Suppressor macrophage treated with lipopolysaccharide for 4 hours (primary cell): ENCODE results near the gene CCT3.
A peak's percentile ranks its signal among the peaks of the same experiment; 100 is the strongest.

Source experiments
- DNase-seq: peaks from one replicate; pipeline ENCODE4 v3.0.0-alpha.2; 2020

CCT3 gene

DNA sequence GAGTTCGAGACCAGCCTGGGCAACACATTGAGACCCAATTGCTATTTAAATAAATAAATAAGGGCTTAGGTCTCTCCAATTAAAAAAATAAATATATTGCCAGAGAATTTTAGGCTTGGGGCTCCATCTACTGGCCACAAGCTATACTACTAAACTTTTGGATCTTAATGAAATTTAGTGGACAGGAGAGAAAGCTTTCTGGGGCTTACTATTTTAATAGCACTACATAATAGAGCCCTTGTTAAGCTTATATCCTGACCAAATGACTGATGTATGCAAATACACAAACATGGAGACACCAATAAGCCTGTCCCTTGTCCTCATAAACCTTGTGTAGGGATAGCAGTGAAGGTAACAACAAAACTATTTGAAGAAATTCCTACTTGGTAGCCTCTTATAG is 18.4 kb downstream of the CCT3 start:
- DNase-seq = peak; percentile 53

DNA sequence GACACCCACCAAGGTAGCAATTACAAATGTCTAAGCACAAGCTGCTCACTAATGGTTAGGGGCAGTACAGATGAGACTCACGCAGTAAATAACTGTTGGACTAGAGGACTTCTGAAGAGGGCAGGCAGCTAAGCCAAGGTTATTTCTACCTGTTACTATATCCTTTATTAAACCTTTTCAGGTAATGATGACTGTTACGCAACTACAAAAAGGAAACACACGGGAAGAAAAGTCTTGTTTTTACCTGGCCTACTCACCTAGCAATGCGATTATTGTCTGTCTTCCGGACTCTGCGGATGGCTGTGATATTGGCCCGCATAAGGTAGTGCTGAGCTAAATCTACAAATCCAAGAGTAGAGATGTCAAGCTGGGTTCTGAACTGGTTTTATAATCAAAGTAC is 21.2 kb downstream of the CCT3 start:
- no peak for DNase-seq

DNA sequence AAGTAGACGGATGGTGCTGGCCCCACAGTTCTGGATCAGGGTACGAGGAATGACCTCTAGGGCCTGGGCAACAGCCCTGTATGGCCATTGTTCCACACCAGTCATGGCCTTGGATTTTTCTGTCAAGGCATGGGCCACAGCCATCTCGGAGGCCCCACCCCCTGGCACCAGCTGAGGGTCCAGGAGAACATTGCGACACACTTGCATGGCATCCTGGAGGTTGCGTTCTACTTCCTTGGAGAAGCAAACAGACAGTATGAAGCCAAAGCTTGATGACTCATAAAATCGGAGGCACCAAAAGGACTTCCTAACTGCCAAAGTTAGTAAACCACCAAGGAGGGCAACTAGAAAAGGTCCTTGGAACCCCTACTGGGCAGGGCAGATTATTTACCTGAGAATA is 27.1 kb downstream of the CCT3 start:
- DNase-seq = peak; percentile 4

DNA sequence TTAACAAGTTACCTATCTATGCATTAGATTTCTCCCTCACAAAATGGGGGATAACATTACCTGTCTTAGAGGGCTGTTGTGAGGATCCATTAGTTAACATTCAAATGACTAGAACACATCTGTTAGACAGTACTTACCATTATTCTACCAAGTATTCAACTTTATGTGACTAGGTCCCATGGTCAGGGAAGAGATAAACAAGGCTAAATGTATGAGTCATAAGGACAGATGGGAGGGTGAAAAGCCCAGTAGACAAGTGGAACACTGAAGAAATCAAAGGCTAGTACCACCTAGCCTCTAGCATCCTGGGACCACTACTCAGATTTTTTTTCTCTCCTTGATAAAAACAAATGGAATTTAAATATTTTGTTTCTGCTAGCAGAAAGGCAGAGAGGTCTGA is 30.0 kb downstream of the CCT3 start:
- no peak for DNase-seq

DNA sequence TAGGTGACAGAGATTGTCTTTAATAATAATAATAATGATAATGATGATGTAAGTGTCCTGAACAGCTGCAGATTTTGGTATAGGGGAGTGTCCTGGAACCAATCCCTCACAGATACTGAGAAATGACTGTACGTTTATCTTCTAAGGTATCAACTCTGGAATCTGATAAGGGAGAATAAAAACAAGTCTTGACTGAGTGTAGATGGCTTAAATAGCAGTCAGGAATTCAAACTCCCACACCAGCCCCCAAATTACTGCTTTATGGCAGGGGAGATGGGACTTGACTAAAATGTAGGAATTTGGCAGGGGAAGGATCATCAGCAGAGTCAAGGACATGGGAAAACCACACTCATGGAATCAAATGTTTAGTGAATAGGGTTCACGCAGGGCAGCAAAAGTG is 32.9 kb downstream of the CCT3 start:
- DNase-seq = no peak

DNA sequence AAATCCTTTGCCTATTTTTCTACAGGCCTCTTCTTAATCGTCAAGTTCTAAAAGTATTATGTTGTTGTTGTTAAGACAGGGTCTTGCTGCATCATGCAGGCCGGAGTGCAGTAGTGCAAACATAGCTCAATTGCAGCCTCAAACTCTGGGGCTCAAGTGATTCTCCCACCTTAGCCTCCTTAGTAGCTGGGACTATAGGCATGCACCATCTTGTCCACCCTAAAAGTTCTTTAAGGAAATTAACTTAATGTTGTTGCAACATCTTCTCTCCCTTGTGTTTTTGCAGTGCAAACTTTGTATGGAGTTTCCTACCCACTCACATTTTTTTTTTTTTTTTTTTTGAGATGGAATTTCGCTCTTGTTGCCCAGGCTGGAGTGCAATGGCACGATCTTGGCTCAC is 34.9 kb downstream of the CCT3 start:
- DNase-seq = no peak

DNA sequence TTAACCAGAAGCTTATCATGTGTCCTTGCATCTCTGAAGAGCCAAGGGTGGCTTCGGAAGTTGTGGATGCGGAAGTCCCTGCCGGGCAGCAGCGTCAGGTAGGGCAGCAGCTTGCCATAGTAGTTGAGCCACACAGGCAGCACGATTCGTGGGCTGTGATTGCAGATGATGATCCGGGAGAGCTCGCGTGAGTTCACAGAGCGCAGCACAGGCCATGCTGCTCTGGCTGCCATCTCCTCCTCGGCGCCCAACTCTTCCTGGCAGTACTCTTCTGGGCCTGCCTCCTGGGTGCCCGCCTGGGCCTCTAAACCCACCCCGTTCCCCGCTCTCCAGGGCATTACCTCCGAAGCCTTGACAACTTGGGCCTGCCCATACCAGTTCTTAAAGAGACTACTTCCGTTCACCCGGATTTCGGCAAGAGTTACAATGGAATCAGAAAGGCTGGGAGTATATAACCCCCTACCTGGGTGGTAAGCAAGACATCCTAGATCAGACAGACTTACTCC is 39.2 kb downstream of the CCT3 start, which contains the start of gene VHLL:
TSS of gene VHLL (minus strand) at position 456 of the 506 bp plus-strand sequence. CDS start at position 338, 118 bp downstream.
- no peak for DNase-seq

DNA sequence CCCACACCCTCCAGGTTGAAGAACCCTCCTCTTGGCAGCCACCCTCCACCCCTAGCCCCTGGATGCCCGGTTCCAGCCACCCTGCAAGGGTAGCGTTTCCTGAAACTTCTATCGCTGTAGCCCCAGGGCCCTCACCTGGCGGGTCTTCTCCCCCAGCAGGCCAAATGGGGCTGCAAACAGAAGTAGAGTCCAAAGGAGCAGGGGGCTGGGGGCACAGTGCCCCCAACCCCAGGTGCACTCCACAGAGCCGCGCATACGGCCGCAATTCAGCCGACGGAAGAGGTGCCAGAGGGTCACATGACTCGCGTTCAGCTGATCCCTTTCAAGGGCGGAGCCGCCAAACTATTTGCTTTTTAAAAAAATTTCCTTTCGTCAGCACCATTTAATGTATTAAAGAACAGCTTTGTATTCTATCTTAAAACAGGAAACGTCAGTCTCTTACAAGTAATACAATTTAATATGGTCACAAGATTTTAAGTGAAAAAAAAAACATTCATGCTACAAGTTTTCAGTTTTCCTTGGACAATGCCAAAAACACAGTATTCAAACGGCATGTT is 42.6 kb downstream of the CCT3 start, which contains the start of gene GLMP:
TSS of gene GLMP (minus strand) at position 289 of the 557 bp plus-strand sequence. CDS start at position 255, 34 bp downstream.
- DNase-seq = peak; percentile 66

DNA sequence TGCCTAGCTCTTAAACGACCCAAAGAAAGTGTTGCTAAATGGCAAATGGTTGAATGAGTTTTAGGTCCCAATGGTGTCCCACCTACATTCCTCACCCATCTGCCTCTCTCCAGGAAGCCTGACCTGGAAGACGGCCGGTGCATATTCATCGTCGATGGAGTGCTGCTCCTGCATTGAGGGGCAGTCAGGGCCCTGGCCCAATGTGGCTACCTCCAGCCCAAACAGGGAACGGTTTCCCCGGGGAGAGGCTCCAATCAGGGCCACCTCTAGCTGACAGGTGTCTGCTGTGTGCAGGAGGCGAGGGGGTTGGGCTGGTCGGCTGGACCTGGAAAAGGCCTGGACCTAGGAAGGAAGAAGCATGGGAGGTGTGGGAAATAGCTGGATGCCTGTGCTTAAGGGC is 44.2 kb downstream of the CCT3 start:
- DNase-seq = no peak

DNA sequence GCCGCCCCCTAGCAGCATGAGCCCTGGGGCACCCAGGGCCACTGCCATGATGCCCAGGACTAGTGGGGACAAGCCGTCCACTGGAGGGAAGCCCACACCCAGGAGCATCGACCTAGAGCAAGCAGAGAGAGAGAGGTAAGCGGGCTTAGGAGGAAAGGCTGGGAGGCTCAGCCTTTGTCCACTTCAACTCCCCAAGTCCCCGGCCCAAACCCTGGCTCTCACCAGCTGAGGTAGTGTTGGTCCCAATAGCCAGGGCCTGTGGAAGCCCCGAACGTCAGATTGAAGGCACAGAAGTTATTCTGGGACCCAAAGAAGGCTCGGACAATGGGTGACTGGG is 45.0 kb downstream of the CCT3 start:
- DNase-seq = no peak

DNA sequence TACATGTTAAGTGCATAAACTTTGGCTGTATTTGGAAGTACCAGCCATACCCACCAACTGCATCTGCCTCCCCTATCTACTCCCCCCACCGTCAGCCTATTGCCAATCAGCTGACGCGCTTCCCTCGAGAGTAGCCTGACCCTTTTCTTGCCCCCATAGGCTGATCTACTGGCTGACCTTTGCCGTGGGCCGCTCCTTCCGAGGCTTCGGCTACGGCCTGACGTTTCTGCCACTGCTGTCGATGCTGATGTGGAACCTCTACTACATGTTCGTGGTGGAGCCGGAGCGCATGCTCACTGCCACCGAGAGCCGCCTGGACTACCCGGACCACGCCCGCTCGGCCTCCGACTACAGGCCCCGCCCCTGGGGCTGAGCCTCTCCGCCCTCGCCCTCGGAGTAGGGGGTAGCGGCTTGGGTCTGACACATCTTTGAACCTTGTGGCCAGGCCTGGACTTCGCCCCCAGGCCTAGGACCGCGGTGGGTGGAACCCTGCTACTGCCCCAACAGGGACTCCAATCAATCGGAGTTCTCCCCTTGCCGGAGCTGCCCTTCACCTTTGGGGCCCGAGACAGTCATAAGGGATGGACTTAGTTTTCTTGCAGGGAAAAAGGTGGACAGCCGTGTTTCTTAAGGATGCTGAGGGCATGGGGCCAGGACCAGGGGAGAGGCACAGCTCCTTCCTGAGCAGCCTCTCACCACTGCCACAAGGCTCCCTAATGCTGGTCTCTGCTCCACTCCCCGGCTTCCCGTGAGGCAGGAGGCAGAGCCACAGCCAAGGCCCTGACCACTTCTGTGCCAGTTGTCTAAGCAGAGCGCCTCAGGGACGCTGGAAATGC is 46.6 kb downstream of the CCT3 start:
- DNase-seq = peak; percentile 81

DNA sequence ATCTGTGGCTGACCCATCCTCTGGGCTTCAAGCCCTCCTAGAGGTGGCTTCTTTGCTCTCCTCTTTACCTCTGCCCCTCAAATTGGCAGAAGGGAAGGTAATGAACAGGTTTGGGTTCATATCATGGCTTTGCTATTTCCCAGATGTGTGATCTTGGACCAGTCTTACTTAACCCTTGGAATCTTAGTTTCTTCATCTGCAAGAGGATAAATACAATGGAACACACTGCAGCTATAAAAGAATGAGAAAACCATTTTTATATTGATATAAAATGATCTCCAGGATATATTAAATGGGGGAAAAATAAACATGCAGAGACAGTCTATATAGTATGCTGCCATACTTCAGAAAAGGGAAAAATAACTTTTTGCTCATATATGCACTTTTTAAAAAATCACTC is 48.2 kb downstream of the CCT3 start:
- DNase-seq = no peak

DNA sequence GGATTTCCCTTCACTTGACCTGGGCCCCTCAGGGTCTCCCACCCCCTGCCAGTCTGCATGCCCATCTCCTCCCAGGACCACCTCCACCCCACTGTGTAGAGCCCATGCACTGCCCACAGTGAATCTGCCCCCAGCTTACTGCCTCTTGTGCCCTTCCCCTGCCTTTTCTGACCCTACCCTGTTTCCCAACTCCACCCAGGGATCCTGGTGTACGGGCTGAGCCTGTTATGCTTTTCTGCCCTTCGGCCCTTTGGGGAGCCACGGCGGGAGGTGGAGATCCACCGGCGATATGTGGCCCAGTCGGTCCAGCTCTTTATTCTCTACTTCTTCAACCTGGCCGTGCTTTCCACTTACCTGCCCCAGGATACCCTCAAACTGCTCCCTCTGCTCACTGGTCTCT is 52.0 kb downstream of the CCT3 start:
- no peak for DNase-seq

DNA sequence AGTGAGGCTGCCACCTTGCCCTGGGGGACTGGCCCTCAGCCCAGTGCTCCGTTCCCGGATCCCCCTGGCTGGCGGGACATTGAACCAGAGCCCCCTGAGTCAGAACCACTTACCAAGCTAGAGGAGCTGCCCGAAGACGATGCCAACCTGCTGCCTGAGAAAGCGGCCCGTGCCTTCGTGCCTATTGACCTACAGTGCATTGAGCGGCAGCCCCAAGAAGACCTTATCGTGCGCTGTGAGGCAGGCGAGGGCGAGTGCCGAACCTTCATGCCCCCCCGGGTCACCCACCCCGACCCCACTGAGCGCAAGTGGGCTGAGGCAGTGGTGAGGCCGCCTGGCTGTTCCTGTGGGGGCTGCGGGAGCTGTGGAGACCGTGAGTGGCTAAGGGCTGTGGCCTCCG is 52.7 kb downstream of the CCT3 start:
- no peak for DNase-seq

DNA sequence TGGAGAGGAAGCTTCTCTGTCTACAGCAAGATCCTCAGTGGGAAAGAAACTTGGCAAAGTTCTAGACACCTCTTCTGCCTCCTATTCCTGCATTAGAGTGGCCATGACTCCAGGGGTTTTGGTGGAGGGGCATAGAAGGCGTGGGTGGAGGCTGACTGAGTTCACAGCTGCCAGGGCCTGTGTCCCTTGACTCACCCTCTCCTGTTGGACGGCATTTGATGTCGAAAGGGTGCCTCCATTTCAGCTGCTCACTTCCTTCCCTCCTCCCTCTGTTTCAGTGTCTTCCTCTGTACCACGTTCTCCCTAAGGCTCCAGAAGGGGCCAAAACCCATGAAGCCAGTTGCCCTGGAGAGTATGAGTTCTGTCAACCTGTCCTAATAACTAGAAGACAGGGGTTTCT is 53.3 kb downstream of the CCT3 start:
- peak; percentile 78 for DNase-seq

DNA sequence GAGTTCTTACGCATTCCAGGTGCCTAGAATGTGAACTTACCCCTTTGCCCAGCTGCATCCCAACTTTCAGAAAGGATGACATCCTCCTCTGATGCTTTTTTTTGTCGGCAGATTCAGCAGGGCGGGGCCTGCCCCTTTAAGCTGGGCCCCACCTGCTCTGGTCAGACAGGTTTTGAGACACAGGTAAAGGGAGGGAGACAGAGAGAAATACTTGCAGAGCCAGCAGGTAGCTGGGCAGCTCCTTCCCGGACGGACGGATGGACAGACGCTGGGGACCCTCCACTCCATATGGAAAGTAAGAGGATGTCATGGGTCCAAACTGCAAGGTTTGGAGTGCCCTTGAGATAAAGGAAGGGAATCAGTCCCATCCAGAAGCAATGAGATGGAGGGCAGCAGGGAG is 54.0 kb downstream of the CCT3 start, which contains the start of gene TMEM79:
TSS of gene TMEM79 (plus strand) at position 214 of the 400 bp plus-strand sequence. CDS start 902 bp downstream, outside the sequence.
- no peak for DNase-seq

DNA sequence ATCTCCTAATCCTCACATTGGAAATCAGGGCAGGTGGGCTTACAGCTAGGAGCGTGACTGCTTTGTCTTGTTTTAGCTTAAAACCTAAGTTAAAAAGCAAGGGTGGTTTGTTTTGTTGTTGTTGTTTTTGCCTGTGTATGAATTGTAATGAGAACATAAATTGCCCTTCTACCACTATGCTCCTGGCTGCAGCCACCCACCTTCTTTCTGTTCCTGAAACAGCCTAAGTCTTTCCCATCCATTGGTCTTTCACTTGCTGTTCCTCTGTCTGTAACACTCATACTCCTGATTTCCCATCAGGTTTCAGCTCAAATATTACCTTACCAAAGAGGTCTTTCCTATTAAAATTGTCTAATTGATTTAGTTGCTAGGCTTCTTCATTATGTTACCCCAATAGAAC is 54.6 kb downstream of the CCT3 start:
- DNase-seq = peak; percentile 52

DNA sequence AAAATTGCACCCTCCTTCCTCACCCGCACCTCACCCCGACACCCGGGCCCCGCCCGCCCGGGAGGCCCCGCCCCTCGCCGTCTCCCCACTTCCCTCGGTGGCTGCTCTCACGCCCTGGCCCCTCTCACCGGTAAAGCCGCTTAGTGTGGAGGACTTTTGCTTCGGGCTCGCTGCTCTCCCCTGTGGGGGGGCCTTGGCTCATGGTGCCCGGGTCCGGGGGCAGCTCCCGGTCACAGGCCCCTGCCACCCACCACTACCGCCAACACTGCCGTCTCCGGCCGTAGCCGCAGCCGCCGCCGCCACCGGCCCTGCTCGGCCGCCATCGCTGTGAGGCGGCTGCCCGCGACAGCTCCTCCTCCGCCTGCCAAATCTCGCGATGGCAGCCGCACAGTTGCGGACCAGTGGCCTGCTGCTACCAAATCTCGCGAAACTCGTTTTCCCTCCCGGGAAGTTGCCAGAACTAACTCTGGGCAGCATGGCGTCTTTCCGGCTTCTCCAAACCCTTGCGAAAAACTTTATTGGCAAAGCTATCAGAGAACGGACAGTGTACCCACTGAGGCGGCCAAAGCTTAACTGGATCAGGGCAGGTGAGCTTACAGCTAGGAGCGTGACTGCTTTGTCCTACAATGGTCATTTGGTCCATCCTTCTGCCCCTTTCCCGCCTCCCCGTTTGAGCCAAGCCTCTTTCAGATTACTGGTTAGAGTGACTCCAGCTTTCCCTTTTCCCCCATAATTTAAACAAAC is 55.4 kb downstream of the CCT3 start, which contains the start of gene SMG5:
TSS of gene SMG5 (minus strand) at position 347 of the 744 bp plus-strand sequence. CDS start at position 202, 145 bp downstream.
- DNase-seq = peak; percentile 99

DNA sequence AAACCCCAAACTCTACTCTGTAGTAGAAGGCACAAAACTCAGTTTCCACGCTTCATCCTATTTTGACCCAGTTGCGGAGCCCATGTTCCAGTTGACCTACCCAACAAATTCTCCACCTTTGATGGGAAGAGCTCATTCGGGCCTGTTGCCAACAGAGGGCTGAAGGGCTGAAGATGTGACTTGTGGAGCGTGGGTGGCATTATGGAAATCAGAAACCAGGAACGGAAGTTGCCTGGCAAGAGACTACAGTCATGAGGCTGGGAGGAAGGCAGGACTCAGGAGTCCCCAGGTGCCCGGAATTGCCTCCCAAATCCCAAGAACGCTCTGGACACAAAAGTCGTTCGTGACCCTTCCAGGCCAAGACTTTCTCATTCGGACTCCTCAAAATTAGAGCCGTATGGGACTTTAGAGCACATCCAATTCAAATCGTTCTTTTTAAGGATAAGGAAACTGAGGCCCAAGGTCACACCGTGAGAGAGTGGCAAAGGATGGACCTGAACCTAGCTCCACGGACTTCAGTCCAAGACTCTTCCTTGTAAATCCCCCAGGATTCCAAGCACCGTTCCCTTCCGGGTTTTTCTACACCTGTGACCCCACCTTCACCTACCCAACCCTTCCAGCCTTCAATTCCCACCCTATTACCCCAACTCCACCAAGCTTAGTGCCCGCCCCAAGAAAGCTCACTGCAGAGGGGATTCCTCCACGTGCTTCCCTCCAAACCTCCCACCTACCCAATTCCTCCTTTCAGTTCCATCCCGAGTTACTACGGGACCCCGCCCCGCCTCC is 56.2 kb downstream of the CCT3 start:
- DNase-seq = peak; percentile 77

DNA sequence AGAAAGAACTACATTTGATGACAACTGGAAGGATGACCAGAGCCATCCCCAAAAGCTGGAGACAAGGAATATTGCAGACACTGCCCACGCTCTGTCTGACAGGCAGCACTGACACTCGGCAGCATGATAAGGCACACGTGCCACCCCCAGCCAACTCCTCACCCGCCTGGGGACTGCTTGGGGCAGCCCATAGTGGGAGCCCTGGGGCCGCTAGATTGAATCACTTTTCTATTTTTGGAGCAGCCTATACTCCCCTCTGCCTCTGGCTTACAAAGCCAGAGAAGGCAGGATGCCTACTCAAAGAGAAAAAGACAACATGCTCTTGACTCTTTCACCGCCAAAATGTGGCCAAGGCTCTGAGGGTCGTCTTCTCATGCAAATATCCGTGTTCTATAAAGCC is 56.8 kb downstream of the CCT3 start:
- DNase-seq = peak; percentile 81

DNA sequence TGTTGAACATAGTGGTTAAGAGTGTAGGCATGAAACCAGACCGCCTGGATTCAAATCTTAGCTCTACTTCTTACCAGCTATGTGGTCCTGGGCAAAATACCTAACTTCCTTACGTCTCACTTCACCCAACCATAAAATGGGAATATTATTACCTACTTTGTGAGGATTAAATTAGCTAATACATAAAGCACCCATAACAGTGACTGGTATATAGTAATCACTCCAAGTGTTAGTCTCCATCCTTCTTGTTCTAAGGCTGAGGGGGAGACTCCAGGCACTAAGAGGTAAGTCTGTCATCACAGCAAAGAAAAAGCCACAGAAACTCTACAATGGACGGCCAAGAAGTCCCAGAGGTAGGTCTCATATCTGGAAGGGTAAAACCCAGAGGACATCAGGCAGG is 58.3 kb downstream of the CCT3 start:
- DNase-seq = no peak

DNA sequence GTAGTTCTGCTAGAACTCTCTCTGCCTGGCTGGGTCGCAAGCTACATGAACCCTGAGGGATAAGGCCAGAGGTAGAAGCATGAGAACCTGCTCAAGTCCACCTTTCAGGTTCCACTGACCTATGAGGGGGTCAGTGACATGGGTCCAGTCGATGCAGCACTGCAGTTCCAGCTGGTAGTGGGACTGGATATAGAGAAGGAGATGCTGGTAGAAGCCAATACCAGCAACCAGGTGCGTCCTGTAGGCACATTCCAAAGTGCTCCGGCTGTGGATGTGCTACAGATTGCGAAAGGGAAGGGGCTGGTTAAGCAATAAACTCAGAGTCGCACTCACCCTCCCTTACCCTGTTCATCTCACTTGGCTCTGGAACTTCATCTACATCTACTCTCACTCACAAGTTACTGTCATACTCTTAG is 61.1 kb downstream of the CCT3 start:
- peak; percentile 35 for DNase-seq

DNA sequence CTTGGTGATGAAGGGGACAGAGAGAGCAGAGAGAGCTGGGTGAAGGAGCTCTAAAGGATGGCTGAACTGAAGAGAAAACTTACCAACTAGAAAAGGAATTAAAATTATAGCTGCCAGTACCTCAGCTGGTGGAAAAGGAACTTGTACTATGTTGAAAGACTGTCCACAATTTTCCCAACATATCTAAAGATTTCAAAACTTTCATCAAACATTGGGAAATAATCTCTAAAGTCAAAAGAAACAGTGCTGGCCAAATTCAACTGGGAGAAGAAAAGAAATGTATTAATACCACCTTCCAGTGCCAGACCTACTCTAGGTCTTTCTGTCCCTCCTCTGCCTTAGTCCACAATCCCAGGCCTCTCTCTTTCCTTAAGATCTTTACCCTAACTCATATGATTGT is 61.6 kb downstream of the CCT3 start:
- peak; percentile 18 for DNase-seq
